Mesenchymal stem cell (in vitro differentiated cells and primary cell): ENCODE measurements around the gene BMERB1.

ENCODE experiments used
- DNase-seq: peaks from one replicate; pipeline ENCODE4 v3.0.0-alpha.2; 2013
- H2AFZ ChIP-seq: one replicate; pipeline ENCODE4 v1.6.1; 2013; ENCODE audit warnings: low read depth, mild to moderate bottlenecking, control low read depth, inconsistent platforms, low read length, moderate library complexity
- H2AK5ac ChIP-seq: 2 replicates; pipeline ENCODE4 v1.6.1; 2013; ENCODE audit warnings: low read length, moderate library complexity, mild to moderate bottlenecking, inconsistent platforms; ENCODE audit not compliant: severe bottlenecking
- H2BK120ac ChIP-seq: one replicate; pipeline ENCODE4 v1.6.1; 2013; ENCODE audit warnings: low read depth, mild to moderate bottlenecking, inconsistent platforms, low read length, moderate library complexity
- H2BK12ac ChIP-seq, 2 experiments: one replicate each; pipeline ENCODE4 v1.6.1; 2013; ENCODE audit warnings: inconsistent platforms in 2 of 2, low read length in 2 of 2, mild to moderate bottlenecking in 2 of 2, moderate library complexity in 2 of 2, control low read depth in 1 of 2
- H2BK15ac ChIP-seq: one replicate; pipeline ENCODE4 v1.6.1; 2013; ENCODE audit warnings: mild to moderate bottlenecking, low read depth, inconsistent platforms; ENCODE audit not compliant: poor library complexity, severe bottlenecking
- H2BK5ac ChIP-seq: 2 replicates; pipeline ENCODE4 v1.6.1; 2013; ENCODE audit warnings: low read depth, mild to moderate bottlenecking, low read length, control low read depth, inconsistent platforms; ENCODE audit not compliant: poor library complexity, severe bottlenecking
- H3K14ac ChIP-seq, 2 experiments: one replicate each; pipeline ENCODE4 v1.6.1; 2013; ENCODE audit warnings: inconsistent platforms in 2 of 2, low read length in 2 of 2, control low read depth in 1 of 2, mild to moderate bottlenecking in 1 of 2, moderate library complexity in 1 of 2
- H3K18ac ChIP-seq, 2 experiments: one replicate each; pipeline ENCODE4 v1.6.1; 2013; ENCODE audit warnings: inconsistent platforms in 2 of 2, low read length in 2 of 2, control low read depth in 1 of 2, low read depth in 1 of 2, mild to moderate bottlenecking in 1 of 2
- H3K23ac ChIP-seq, 2 experiments: one replicate each; pipeline ENCODE4 v1.6.1; 2013; ENCODE audit warnings: inconsistent platforms in 2 of 2, low read length in 2 of 2, mild to moderate bottlenecking in 2 of 2, moderate library complexity in 2 of 2, control low read depth in 1 of 2
- H3K27ac ChIP-seq: 2 replicates; pipeline ENCODE4 v1.5.1; 2013; ENCODE audit warnings: mild to moderate bottlenecking, moderate library complexity, low read length, control low read depth, inconsistent platforms; ENCODE audit not compliant: poor library complexity, severe bottlenecking
- H3K27me3 ChIP-seq, 2 experiments: 2 replicates each; pipeline versions ENCODE4 v1.6.1 to v1.7.0; 2013; ENCODE audit warnings: low read length in 2 of 2, mild to moderate bottlenecking in 2 of 2, moderate library complexity in 2 of 2, control low read depth in 1 of 2, inconsistent platforms in 1 of 2; ENCODE audit not compliant: control insufficient read depth in 1 of 2, insufficient read depth in 1 of 2
- H3K36me3 ChIP-seq, 2 experiments: 2 replicates each; pipeline versions ENCODE4 v1.6.1 to v1.7.0; 2013; ENCODE audit warnings: low read length in 2 of 2, control low read depth in 1 of 2, inconsistent platforms in 1 of 2, low read depth in 1 of 2, mild to moderate bottlenecking in 1 of 2; ENCODE audit not compliant: insufficient read depth in 2 of 2, control insufficient read depth in 1 of 2
- H3K4ac ChIP-seq, 2 experiments: one replicate each; pipeline ENCODE4 v1.6.1; 2013; ENCODE audit warnings: inconsistent platforms in 2 of 2, low read length in 2 of 2, mild to moderate bottlenecking in 2 of 2, moderate library complexity in 2 of 2, control low read depth in 1 of 2, low read depth in 1 of 2
- H3K4me1 ChIP-seq: 2 replicates; pipeline ENCODE4 v1.6.1; 2013; ENCODE audit warnings: low read depth, low read length, control low read depth; ENCODE audit not compliant: control insufficient read depth, insufficient read depth
- H3K4me2 ChIP-seq: 2 replicates; pipeline ENCODE4 v1.6.1; 2013; ENCODE audit warnings: low read length, mild to moderate bottlenecking, inconsistent platforms; ENCODE audit not compliant: poor library complexity, severe bottlenecking
- H3K4me3 ChIP-seq, 2 experiments: 2 replicates each; pipeline versions ENCODE4 v1.5.1 to v1.7.0; 2013; ENCODE audit warnings: low read length in 2 of 2, mild to moderate bottlenecking in 2 of 2, control low read depth in 1 of 2, low read depth in 1 of 2; ENCODE audit not compliant: insufficient read depth in 1 of 2
- H3K79me1 ChIP-seq: replicated peaks from 2 replicates; pipeline ENCODE4 v1.6.1; 2013; ENCODE audit warnings: mild to moderate bottlenecking, control low read depth, low read length, inconsistent platforms; ENCODE audit not compliant: poor library complexity, severe bottlenecking
- H3K9ac ChIP-seq: 2 replicates; pipeline ENCODE4 v1.7.0; 2013; ENCODE audit warnings: mild to moderate bottlenecking, low read length, moderate library complexity
- H3K9me3 ChIP-seq: 2 replicates; pipeline ENCODE4 v1.7.0; 2013; ENCODE audit warnings: mild to moderate bottlenecking, low read length; ENCODE audit not compliant: control insufficient read depth
- H4K8ac ChIP-seq: one replicate; pipeline ENCODE4 v1.6.1; 2013; ENCODE audit warnings: inconsistent platforms, mild to moderate bottlenecking, low read length, moderate library complexity
- H4K91ac ChIP-seq: one replicate; pipeline ENCODE4 v1.6.1; 2013; ENCODE audit warnings: mild to moderate bottlenecking, low read length, inconsistent platforms
- WGBS: methylation state at CpG from one replicate; pipeline ENCODE4 v1.1.7; 2013; ENCODE audit warnings: mixed read lengths; 5-methylcytosine and 5-hydroxymethylcytosine counted together

The BMERB1 gene

GRCh38 chr16:15457400-15457799 is 23.0 kb downstream of the BMERB1 start:
- Histone ChIP-seq H3K27me3 (no peaks in the 10 kb centered on the region), H3K4ac (no peak overlapping the region), H2AK5ac (no peak overlapping the region), H3K79me1 (peaks cover 20% of the 10 kb centered on the region), H4K8ac (no peak overlapping the region), H3K4me1 (peaks cover 4% of the 10 kb centered on the region), H3K9ac (no peak overlapping the region), H2AFZ (no peak overlapping the region), H4K91ac (no peak overlapping the region), H3K4me3 (no peak overlapping the region), H2BK15ac (no peak overlapping the region), H2BK120ac (no peak overlapping the region), H3K23ac (no peak overlapping the region), H2BK12ac (no peak overlapping the region), H2BK5ac (no peak overlapping the region), H3K36me3 (peaks cover 0 to 24% of the 10 kb centered on the region in 2 experiments), H3K9me3 (no peaks in the 10 kb centered on the region), H3K27ac (no peak overlapping the region), H3K14ac (no peak overlapping the region), H3K18ac (no peak overlapping the region), H3K4me2 (no peak overlapping the region)
- DNase-seq: no peak
- 82% methylated on average over 2 of the region's 3 CpGs for WGBS

GRCh38 chr16:15457958-15458357 is 23.6 kb downstream of the BMERB1 start:
- no peaks in the 10 kb centered on the region for H3K27me3 ChIP-seq
- H3K36me3 ChIP-seq: peaks cover 0 to 26% of the 10 kb centered on the region in 2 experiments
- H3K27ac ChIP-seq: no peak overlapping the region
- no peak overlapping the region for H2BK12ac ChIP-seq
- H2BK5ac ChIP-seq: no peak overlapping the region
- H4K91ac ChIP-seq: no peak overlapping the region
- H4K8ac ChIP-seq: no peak overlapping the region
- no peak overlapping the region for H3K9ac ChIP-seq
- no peak overlapping the region for H3K14ac ChIP-seq
- H2AK5ac ChIP-seq: no peak overlapping the region
- H3K4me2 ChIP-seq: no peak overlapping the region
- H3K18ac ChIP-seq: no peak overlapping the region
- no peaks in the 10 kb centered on the region for H3K9me3 ChIP-seq
- no peak for DNase-seq
- H3K4me1 ChIP-seq: peaks cover 2% of the 10 kb centered on the region
- no peak overlapping the region for H2BK15ac ChIP-seq
- H3K79me1 ChIP-seq: peaks cover 21% of the 10 kb centered on the region
- no peak overlapping the region for H2AFZ ChIP-seq
- H3K23ac ChIP-seq: no peak overlapping the region
- H3K4me3 ChIP-seq: no peak overlapping the region
- H2BK120ac ChIP-seq: no peak overlapping the region
- 90% methylated on average over 3 of the region's 4 CpGs for WGBS
- no peak overlapping the region for H3K4ac ChIP-seq

GRCh38 chr16:15459791-15460190 is 25.4 kb downstream of the BMERB1 start:
- no peak overlapping the region for H3K23ac ChIP-seq
- H3K27me3 ChIP-seq: no peaks in the 10 kb centered on the region
- no peak overlapping the region for H4K8ac ChIP-seq
- H3K4ac ChIP-seq: no peak overlapping the region
- H3K14ac ChIP-seq: no peak overlapping the region
- no CpG with 5 or more reads among the region's 1 CpG for WGBS
- H3K9me3 ChIP-seq: no peaks in the 10 kb centered on the region
- H2AK5ac ChIP-seq: no peak overlapping the region
- no peak overlapping the region for H3K27ac ChIP-seq
- H2BK12ac ChIP-seq: no peak overlapping the region
- no peak overlapping the region for H3K9ac ChIP-seq
- no peak for DNase-seq
- H3K36me3 ChIP-seq: peaks cover 0 to 30% of the 10 kb centered on the region in 2 experiments
- H3K4me1 ChIP-seq: peaks cover 2% of the 10 kb centered on the region
- H2BK15ac ChIP-seq: no peak overlapping the region
- H2BK120ac ChIP-seq: no peak overlapping the region
- no peak overlapping the region for H3K4me2 ChIP-seq
- H4K91ac ChIP-seq: no peak overlapping the region
- H3K4me3 ChIP-seq: no peak overlapping the region
- no peak overlapping the region for H2BK5ac ChIP-seq
- no peak overlapping the region for H2AFZ ChIP-seq
- peaks cover 25% of the 10 kb centered on the region for H3K79me1 ChIP-seq
- no peak overlapping the region for H3K18ac ChIP-seq

GRCh38 chr16:15460601-15461000 is 26.2 kb downstream of the BMERB1 start:
- Histone ChIP-seq H3K23ac (no peak overlapping the region), H4K91ac (no peak overlapping the region), H2BK12ac (no peak overlapping the region), H2AFZ (no peak overlapping the region), H2AK5ac (no peak overlapping the region), H3K4me1 (peaks cover 2% of the 10 kb centered on the region), H2BK5ac (no peak overlapping the region), H2BK120ac (no peak overlapping the region), H3K27me3 (no peaks in the 10 kb centered on the region), H3K4ac (no peak overlapping the region), H3K14ac (no peak overlapping the region), H3K18ac (no peak overlapping the region), H3K27ac (no peak overlapping the region), H3K4me2 (no peak overlapping the region), H2BK15ac (no peak overlapping the region), H3K4me3 (no peak overlapping the region), H4K8ac (no peak overlapping the region), H3K36me3 (peaks cover 0 to 31% of the 10 kb centered on the region in 2 experiments), H3K9ac (no peak overlapping the region), H3K9me3 (no peaks in the 10 kb centered on the region), H3K79me1 (peaks cover 27% of the 10 kb centered on the region)
- DNase-seq: no peak
- WGBS: 100% methylated on average over 1 of the region's 3 CpGs
